Measurements from ENCODE around the gene EML4. TPM values are rescaled to one million over a fixed set of nuclear protein-coding genes. Genes with fewer than 3 reads are reported as not detected.

The EML4 gene
- total RNA-seq, 4 donors from 2014 or later, result 23.3 to 52.4 (median 31.7) TPM

DNA sequence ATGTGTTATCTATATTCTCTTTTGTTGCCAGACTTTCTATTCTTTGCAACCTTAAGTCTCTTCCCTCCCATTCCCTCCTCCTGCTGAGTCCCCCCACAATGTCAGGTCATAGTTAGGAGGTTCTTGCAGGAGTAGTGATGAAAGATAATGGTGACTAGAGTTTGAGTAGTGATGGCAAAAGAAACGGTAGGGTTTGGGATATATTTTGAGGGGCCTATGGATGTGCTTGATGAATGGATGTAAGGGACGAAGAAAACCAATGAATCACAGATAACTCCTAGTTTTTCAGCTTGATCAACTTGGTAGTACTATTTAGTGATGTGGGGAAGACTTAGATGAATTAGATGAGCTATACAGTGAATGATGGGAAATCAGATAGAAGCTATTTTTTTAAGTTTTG is 21.0 kb downstream of the EML4 start:
- TF ChIP-seq, protein P1, sequence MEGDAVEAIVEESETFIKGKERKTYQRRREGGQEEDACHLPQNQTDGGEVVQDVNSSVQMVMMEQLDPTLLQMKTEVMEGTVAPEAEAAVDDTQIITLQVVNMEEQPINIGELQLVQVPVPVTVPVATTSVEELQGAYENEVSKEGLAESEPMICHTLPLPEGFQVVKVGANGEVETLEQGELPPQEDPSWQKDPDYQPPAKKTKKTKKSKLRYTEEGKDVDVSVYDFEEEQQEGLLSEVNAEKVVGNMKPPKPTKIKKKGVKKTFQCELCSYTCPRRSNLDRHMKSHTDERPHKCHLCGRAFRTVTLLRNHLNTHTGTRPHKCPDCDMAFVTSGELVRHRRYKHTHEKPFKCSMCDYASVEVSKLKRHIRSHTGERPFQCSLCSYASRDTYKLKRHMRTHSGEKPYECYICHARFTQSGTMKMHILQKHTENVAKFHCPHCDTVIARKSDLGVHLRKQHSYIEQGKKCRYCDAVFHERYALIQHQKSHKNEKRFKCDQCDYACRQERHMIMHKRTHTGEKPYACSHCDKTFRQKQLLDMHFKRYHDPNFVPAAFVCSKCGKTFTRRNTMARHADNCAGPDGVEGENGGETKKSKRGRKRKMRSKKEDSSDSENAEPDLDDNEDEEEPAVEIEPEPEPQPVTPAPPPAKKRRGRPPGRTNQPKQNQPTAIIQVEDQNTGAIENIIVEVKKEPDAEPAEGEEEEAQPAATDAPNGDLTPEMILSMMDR (IDR thresholded peaks at IDR 0.05; ENCODE audit: low read depth), result no peak

DNA sequence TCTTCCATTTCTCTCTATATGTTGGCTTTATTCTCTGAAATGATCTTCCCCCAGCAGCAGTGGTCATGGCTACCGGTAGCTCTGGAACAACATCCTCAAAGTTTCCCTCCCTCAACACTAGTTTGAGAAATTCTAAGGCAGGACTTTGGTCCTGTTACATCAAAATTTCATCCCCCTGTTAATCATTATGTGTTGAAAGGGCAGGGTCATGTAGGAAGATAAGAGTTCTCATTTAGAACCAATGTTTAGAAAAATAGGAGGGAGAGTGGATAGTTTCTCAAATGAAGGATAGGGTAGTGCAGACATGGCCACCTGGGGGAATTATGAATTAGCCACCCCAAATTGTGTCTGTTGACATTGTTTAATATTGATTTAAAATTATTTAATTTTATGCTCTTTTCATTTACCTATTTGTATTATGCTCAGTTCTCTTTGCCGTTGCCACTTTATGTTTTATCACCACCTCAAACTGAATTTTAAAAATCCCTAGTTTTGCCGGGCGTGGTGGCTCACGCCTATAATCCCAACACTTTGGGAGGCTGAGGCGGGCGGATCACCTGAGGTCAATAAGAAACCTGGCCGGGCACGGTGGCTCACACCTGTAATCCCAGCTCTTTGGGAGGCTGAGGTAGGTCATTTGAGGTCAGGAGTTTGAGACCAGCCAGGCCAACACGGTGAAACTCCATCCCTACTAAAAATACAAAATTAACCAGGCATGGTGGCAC is 22.3 kb downstream of the EML4 start:
- TF ChIP-seq, protein P1 (IDR thresholded peaks at IDR 0.05; ENCODE audit: low read depth), result no peak

DNA sequence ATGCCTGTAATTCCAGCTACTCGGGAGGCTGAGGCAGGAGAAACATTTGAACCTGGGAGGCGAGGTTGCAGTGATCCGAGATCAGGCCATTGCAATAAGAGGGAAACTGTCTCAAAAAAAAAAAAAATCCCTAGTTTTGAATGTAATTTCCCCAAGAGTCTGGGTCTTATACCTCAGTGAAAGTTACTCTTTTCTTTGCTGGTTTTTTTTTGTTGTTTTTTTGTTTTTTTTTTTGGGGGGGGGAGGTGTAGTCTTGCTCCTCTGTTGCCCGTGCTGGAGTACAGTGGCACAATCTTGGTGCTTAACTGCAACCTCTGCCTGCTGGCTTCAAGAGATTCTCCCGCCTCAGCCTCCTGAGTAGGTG is 22.8 kb downstream of the EML4 start:
- TF ChIP-seq, protein P1 (IDR thresholded peaks at IDR 0.05; ENCODE audit: low read depth), result no peak

DNA sequence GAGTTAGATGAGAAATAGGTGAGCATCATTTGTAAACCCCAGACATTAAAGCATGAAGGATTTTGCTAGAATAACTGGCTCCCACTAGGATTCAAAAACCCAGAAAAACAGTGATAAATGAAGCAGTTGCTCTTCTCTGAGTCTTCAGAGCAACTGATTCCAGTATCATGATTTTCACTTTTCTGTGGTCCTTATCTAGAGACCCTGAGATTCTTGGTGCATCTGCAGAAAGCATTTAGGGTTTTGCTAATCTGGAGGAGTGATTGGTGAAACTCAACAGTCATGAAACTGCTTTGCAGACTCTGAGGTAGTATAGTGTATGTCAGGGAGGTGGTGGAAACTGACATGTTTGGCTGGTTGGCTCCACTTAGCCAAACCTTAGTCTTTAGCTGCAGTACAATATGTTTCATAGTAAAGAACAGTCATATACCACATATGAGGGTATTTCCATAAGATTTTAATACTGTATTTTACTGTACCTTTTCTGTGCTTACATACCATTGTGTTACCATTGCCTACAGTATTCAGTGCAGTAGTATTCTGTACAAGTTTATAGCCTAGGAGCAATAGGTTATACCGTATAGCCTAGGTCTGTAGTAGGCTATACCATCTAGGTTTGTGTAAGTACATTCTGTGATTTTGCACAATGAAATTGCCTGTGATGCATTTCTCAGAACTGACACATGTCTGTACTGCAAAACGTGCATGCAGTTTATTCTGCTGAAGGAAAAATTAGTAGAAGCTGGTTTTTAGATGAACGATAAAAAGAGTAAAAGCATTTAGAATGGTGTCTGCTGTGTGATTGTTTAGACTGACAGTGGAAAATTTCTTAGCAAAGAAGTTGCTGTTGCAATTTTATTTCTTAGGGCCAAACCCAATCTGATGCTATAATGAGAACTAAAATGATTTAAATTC is 23.8 kb downstream of the EML4 start:
- TF ChIP-seq, protein P1 (IDR thresholded peaks at IDR 0.05; ENCODE audit: low read depth), result no peak

DNA sequence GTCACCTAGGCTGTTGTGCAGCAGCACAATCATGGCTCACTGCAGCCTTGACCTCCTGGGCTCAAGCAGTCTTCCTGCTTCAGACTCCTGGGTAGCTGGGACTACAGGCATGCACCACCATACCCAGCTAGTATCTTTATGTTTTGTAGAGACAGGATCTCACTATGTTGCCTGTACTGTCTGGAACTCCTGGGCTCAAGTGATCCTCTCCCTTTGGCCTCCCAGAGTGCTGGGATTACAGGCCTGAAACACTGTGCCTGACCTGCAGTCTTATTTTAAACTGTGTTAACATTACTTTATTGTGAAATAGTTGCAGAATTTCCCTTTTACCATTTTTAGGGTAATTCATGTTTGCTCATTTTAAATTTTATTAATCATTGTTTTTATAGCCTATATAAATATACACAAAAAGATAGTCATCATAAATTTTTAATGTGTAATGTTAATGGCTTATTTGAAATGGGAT is 24.6 kb downstream of the EML4 start:
- TF ChIP-seq, protein P1 (IDR thresholded peaks at IDR 0.05; ENCODE audit: low read depth), result no peak

DNA sequence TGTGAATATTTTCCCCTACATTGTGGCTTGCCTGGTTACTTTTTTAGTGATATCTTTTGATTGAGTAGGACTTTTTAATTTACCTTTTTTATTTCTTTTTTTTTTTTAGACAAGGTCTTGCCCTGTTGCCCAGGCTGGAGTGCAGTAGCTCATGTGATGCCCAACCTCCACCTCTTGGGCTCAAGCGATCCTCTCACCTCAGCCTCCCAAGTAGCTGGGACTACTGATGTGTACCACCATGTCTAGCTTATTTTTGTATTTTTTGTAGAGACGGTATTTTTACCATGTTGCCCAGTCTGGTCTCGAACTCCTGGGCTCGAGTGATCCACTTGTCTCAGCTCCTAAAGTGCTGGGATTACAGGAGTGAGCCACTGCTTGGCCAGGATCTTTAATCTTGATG is 25.3 kb downstream of the EML4 start:
- TF ChIP-seq, protein P1 (IDR thresholded peaks at IDR 0.05; ENCODE audit: low read depth), result no peak

DNA sequence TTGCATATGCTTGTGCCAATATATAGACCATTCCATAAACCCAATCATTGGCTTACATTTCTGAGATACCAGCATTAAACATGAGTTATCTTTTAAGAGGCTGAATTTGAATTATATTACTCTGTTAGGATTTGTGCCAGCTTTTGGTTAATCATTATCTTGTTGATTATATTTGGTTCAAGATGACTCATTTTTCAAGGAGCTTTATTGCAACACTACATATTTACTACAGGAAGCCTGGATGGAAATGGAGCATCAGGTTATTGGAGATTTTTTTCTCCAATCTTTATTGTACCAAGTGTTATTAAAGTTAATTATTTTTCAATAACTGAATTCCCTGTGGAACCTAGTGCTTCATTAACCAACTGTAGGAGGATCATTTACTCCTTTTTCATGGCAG is 26.4 kb downstream of the EML4 start:
- TF ChIP-seq, protein P1 (IDR thresholded peaks at IDR 0.05; ENCODE audit: low read depth), result no peak
